Mesangial cell (primary cell): ENCODE results near the gene RAB11FIP4. TPM values are rescaled to one million over a fixed set of nuclear protein-coding genes. Genes with fewer than 3 reads are reported as not detected.

Experiments used
- total RNA-seq: library from RNA; depleted of rRNA; stranded (reverse); fragments of >200 nt; gene quantifications from 2 replicates; pipeline ENCODE4 v1.2.3, GENCODE V29; 2015

RAB11FIP4 gene
- 2.6 and 10.5 TPM in 2 replicates for total RNA-seq

GRCh38 chr17:31391496-31391949, at the start of gene RAB11FIP4:
RAB11FIP4 (plus strand) TSS chr17:31391675; CDS start chr17:31391853, 178 bp downstream.

Other genes with a start within 250 kb of the RAB11FIP4 start
- not detected in 2 replicates for gene OMG, start 94.4 kb upstream of the RAB11FIP4 start, total RNA-seq
- under 0.01 TPM in 1 of 2 replicates, not detected in the other for gene EVI2B, start 77.6 kb upstream of the RAB11FIP4 start, total RNA-seq
- gene EVI2A, start 70.1 kb upstream of the RAB11FIP4 start, total RNA-seq: not detected in 2 replicates